Right lobe of liver (tissue), 6 donors: ENCODE data around the gene TPM4. TPM values are rescaled to one million over a fixed set of nuclear protein-coding genes. Genes with fewer than 3 reads are reported as not detected.

ENCODE experiments used
- ATAC-seq, 4 donors: fragments of 200-7000 bp; cut with Tn5 transposase; one replicate each; pipeline ENCODE4 v1.9.1; 2020; ENCODE audit warnings: mild to moderate bottlenecking in 4 of 4, moderate library complexity in 4 of 4
- DNase-seq, 3 donors: peaks; one replicate each; pipeline ENCODE4 v3.0.0-alpha.2; 2020
- H3K27ac ChIP-seq, 3 donors: fragments of 200-600 bp; one replicate each; pipeline ENCODE4 v1.8.0; 2022
- H3K27me3 ChIP-seq, 2 donors: fragments of 200-600 bp; one replicate each; pipeline ENCODE4 v1.8.0; 2022
- H3K36me3 ChIP-seq, 4 donors: fragments of 200-600 bp; sonication (generic) in 1 of 4; one replicate each; pipeline versions ENCODE4 v1.5.1 to v1.8.0; 2017 to 2022; ENCODE audit warnings: control low read depth in 1 of 4
- H3K4me1 ChIP-seq, 4 donors: fragments of 200-600 bp; sonication (generic) in 1 of 4; one replicate each; pipeline versions ENCODE4 v1.5.1 to v1.8.0; 2017 to 2022; ENCODE audit warnings: control low read depth in 1 of 4
- H3K4me3 ChIP-seq, 3 donors: fragments of 200-600 bp; one replicate each; pipeline ENCODE4 v1.8.0; 2022
- H3K9me3 ChIP-seq, 4 donors: fragments of 200-600 bp; sonication (generic) in 1 of 4; one replicate each; pipeline versions ENCODE4 v1.5.1 to v1.8.0; 2017 to 2022; ENCODE audit warnings: control low read depth in 1 of 4
- POLR2A ChIP-seq: fragments of 450-650 bp; IDR thresholded peaks from one replicate; pipeline ENCODE4 v1.6.1; 2017; ENCODE audit warnings: antibody characterized with exemption, mild to moderate bottlenecking
- WGBS: methylation state at CpG from one replicate; pipeline ENCODE4 v1.1.6; 2018; ENCODE audit warnings: low coverage, low lambda C conversion rate; ENCODE audit not compliant: insufficient coverage; ENCODE audit errors: missing lambda C conversion rate; 5-methylcytosine and 5-hydroxymethylcytosine counted together
- intact Hi-C, 2 donors: fragments of 100-400 bp; cut with DNase I; formaldehyde crosslinking; loops; one replicate each; pipeline versions ENCODE4 v1.11.2 to v1.14.1; 2022
- total RNA-seq, 6 experiments: library from RNA; depleted of rRNA in 2 of 6; stranded (reverse); fragments of >200 nt in 2 of 6; fragmentation: NEBNext Ultra II Directional in 3 of 6; extraction: Animal tissue kit (Norgen Biotek cat#: 25700) in 3 of 6; gene quantifications; one replicate each; pipeline versions ENCODE4 v1.1.0 to v1.2.4, GENCODE V29; 2016 to 2023
- TF ChIP-seq, protein P1 (sequence below), 4 donors: fragments of 200-600 bp in 3 of 4; fragments of 450-650 bp in 1 of 4; IDR thresholded peaks; one replicate each; pipeline versions ENCODE4 v1.5.1 to v1.8.0; 2016 to 2022; ENCODE audit warnings: antibody characterized with exemption in 4 of 4, mild to moderate bottlenecking in 2 of 4
- donor health status: DM: no; HTN: yes; CAD: no.
- donor health status: DM: no; HTN: no; CAD: no.
- donor health status: DM: no; HTN: no; CAD: no.
- donor health status: DM: no; HTN: yes; CAD: no.
- donor health status: DM: no; HTN: yes; CAD: no.

Gene TPM4
- total RNA-seq, 6 experiments from 2014 or later: 13.7 to 90.2 (median 45.6) TPM

DNA sequence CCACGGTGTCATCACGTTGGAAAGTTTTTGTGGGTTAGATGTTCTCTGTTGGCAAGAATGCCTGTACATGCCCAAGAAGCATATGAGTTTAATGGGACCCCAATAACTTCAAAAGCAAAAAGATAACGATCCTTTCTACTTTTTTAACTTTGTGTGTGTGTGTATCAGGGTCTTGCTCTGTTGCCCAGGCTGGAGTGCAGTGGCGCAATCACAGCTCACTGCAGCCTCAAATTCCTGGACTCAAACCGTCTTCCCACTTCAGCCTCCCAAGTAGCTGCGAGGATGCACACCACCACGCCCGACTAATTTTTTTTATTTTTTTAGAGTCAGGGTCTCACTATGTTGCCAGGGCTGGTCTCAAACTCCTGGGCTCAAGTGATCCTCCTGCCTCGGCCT, 34.3 kb upstream of the TPM4 start:
- TF ChIP-seq, protein P1, sequence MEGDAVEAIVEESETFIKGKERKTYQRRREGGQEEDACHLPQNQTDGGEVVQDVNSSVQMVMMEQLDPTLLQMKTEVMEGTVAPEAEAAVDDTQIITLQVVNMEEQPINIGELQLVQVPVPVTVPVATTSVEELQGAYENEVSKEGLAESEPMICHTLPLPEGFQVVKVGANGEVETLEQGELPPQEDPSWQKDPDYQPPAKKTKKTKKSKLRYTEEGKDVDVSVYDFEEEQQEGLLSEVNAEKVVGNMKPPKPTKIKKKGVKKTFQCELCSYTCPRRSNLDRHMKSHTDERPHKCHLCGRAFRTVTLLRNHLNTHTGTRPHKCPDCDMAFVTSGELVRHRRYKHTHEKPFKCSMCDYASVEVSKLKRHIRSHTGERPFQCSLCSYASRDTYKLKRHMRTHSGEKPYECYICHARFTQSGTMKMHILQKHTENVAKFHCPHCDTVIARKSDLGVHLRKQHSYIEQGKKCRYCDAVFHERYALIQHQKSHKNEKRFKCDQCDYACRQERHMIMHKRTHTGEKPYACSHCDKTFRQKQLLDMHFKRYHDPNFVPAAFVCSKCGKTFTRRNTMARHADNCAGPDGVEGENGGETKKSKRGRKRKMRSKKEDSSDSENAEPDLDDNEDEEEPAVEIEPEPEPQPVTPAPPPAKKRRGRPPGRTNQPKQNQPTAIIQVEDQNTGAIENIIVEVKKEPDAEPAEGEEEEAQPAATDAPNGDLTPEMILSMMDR (IDR thresholded peaks at IDR 0.05): no peak
- TF ChIP-seq POLR2A: no peak
- no peaks in the 10 kb centered on the region for H3K36me3 ChIP-seq
- DNase-seq (no peak), ATAC-seq (no peak)
- peaks cover 0 to 18% (median 5%) of the 10 kb centered on the region in 4 donors for H3K4me1 ChIP-seq
- no peak overlapping the region for H3K4me3 ChIP-seq
- 57% methylated on average over 8 of the region's 9 CpGs for WGBS
- intact Hi-C loops: loop anchor here in 1 of 2 donors (5.0 kb wide), 1 partner anchor 140 kb away; no protein-coding TSS in a partner anchor
- no peaks in the 10 kb centered on the region for H3K9me3 ChIP-seq
- no peaks in the 10 kb centered on the region for H3K27me3 ChIP-seq
- no peak overlapping the region for H3K27ac ChIP-seq

DNA sequence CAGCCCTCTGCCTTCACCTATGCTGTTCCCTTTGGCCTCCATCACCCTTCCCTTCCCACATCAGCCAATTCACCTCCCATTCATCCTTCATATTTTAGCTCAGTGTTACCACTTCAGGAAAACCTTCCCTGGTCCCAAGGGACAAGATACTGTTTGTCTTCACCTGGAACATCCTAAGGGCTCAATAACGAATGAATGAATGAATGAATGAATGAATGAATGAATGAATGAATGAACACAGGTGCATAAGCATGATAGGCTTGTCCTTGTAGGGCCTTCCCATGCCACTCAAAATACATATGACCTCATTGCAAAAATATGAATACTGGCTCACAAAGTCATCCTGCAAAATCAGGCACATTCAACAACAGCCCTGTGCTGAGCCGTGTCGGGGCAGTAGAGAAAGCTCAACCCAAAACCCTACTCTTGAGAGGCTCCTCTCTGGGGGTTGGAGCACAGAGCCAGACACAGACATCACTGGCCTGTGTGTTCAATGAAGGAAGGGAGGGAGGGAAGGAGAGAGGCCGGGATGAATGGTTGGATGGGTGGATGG, 33.7 kb upstream of the TPM4 start:
- Histone ChIP-seq H3K4me3 (no peak overlapping the region), H3K27ac (no peak overlapping the region), H3K9me3 (no peaks in the 10 kb centered on the region), H3K27me3 (no peaks in the 10 kb centered on the region), H3K36me3 (no peaks in the 10 kb centered on the region), H3K4me1 (peaks cover 0 to 18% (median 5%) of the 10 kb centered on the region in 4 donors)
- no peak for DNase-seq
- WGBS: 44% methylated on average over 4 of the region's 4 CpGs
- no peak for ATAC-seq
- intact Hi-C loops: loop anchor here in 1 of 2 donors (5.0 kb wide), 1 partner anchor 140 kb away; no protein-coding TSS in a partner anchor
- TF ChIP-seq POLR2A: no peak
- TF ChIP-seq, protein P1 (IDR thresholded peaks at IDR 0.05): no peak

DNA sequence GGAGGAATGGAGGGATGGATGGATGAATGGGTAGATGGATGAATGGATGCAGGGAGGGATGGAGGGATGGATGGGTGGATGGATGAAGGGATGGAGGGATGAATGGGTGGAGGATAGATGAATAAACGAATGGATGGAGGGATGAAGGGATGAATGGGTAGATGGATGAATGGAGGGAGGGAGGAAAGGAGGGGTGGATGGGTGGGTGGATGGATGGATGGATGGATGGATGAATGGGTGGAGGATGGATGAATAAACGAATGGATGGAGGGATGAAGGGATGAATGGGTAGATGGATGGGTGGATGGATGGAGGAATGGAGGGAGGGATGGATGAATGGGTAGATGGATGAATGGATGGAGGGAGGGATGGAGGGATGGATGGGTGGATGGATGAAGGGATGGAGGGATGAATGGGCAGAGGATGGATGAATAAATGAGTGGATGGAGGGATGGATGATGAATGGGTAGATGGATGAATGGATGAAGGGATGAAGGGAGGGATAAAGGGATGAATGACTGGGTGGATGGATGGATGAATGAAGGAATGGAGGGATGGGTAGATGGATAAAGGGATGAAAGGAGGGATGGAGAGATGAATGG, 33.0 kb upstream of the TPM4 start:
- Histone ChIP-seq H3K36me3 (no peaks in the 10 kb centered on the region), H3K9me3 (no peaks in the 10 kb centered on the region), H3K4me3 (no peak overlapping the region), H3K27ac (no peak overlapping the region), H3K27me3 (no peaks in the 10 kb centered on the region), H3K4me1 (peaks cover 0 to 18% (median 5%) of the 10 kb centered on the region in 4 donors)
- 34% methylated on average over 2 of the region's 2 CpGs for WGBS
- intact Hi-C loops: loop anchor here in 1 of 2 donors (5.0 kb wide), 1 partner anchor 139 kb away; no protein-coding TSS in a partner anchor
- TF ChIP-seq, protein P1 (IDR thresholded peaks at IDR 0.05): no peak
- no peak for TF ChIP-seq POLR2A
- no peak for ATAC-seq
- DNase-seq: no peak

DNA sequence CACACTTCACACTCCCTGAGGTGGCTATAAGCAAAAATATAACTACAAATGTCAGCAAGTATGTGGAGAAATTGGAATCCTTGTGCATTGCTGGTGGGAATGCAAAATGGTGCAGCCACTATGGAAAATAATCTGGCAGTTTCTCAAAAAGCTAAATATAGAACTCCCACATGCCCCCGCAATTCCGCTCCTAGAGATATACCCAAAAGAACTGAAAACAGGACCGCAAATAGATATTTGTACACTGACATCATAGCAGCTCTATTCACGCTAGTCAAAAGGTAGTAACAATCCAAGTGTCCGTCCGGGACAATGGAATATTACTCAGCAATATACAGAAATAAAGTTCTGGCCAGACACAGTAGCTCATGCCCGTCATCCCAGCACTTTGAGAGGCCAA, 31.5 kb upstream of the TPM4 start:
- no peaks in the 10 kb centered on the region for H3K27me3 ChIP-seq
- intact Hi-C loops: loop anchor here in 1 of 2 donors (5.0 kb wide), 1 partner anchor 138 kb away; no protein-coding TSS in a partner anchor
- ATAC-seq: no peak
- H3K36me3 ChIP-seq: no peaks in the 10 kb centered on the region
- DNase-seq: no peak
- no peak for TF ChIP-seq POLR2A
- TF ChIP-seq, protein P1 (IDR thresholded peaks at IDR 0.05): no peak
- H3K27ac ChIP-seq: no peak overlapping the region
- H3K4me3 ChIP-seq: no peak overlapping the region
- H3K9me3 ChIP-seq: no peaks in the 10 kb centered on the region
- H3K4me1 ChIP-seq: peaks cover 0 to 18% (median 5%) of the 10 kb centered on the region in 4 donors
- 86% methylated on average over 7 of the region's 7 CpGs for WGBS
